IPS DF 6.9 (cell line): ENCODE results near the gene GAP43.
"Not testable (repeated sequence)": the region's sequence is repeated elsewhere in the genome, so short reads cannot be mapped to it uniquely, and the experiment has no call there.

Experiments used
- DNase-seq: peaks from one replicate; pipeline ENCODE4 v3.0.0-alpha.2; 2013; ENCODE audit warnings: low read depth, low spot score
- H3K27ac ChIP-seq: one replicate; pipeline ENCODE4 v1.5.1; 2013; ENCODE audit warnings: low read length, control low read depth
- H3K27me3 ChIP-seq: 2 replicates; pipeline ENCODE4 v1.6.1; 2013; ENCODE audit warnings: mild to moderate bottlenecking, low read length; ENCODE audit not compliant: control insufficient read depth, insufficient read depth
- H3K36me3 ChIP-seq: 2 replicates; pipeline ENCODE4 v1.6.1; 2013; ENCODE audit warnings: low read length; ENCODE audit not compliant: control insufficient read depth, insufficient read depth
- H3K4me1 ChIP-seq: 2 replicates; pipeline ENCODE4 v1.6.1; 2013; ENCODE audit warnings: low read length; ENCODE audit not compliant: control insufficient read depth, insufficient read depth
- H3K4me3 ChIP-seq: 2 replicates; pipeline ENCODE4 v1.5.1; 2013; ENCODE audit warnings: mild to moderate bottlenecking, low read length
- H3K9me3 ChIP-seq: 2 replicates; pipeline ENCODE4 v1.6.1; 2013; ENCODE audit warnings: low read length, inconsistent platforms; ENCODE audit not compliant: control insufficient read depth, insufficient read depth
- WGBS: extraction: QIAGEN DNeasy Blood & Tissue Kit; methylation state at CpG from one replicate; pipeline ENCODE4 v1.1.7; 2013; ENCODE audit warnings: mixed read lengths, missing lambda C conversion rate; ENCODE audit not compliant: insufficient read length, insufficient coverage; 5-methylcytosine and 5-hydroxymethylcytosine counted together

GAP43 gene

DNA sequence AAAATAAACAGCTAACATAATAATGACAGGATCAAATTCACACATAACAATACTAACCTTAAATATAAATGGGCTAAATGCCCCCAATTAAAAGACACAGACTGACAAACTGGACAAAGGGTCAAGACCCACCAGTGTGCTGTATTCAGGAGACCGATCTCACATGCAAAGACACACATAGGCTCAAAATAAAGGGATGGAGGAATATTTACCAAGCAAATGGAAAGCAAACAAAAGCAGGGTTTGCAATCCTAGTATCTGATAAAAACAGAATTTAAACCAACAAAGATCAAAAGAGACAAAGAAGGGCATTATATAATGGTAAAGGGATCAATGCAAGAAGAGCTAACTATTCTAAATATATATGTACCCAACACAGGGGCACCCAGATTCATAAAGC lies 129.7 kb downstream of the GAP43 start:
- H3K36me3 ChIP-seq, H3K4me3 ChIP-seq, H3K27ac ChIP-seq, H3K9me3 ChIP-seq, H3K4me1 ChIP-seq, DNase-seq, H3K27me3 ChIP-seq: not testable (repeated sequence)
- WGBS = no CpG with 5 or more reads among the region's 1 CpG

GRCh38 chr3:115758076-115758763 lies 134.9 kb downstream of the GAP43 start:
- no peak overlapping the region for H3K4me3 ChIP-seq
- 100% methylated on average over 1 of the region's 1 CpG for WGBS
- no peaks in the 10 kb centered on the region for H3K36me3 ChIP-seq
- DNase-seq = no peak
- H3K27ac ChIP-seq = no peak overlapping the region
- H3K4me1 ChIP-seq = no peaks in the 10 kb centered on the region
- no peaks in the 10 kb centered on the region for H3K9me3 ChIP-seq
- H3K27me3 ChIP-seq = no peaks in the 10 kb centered on the region

DNA sequence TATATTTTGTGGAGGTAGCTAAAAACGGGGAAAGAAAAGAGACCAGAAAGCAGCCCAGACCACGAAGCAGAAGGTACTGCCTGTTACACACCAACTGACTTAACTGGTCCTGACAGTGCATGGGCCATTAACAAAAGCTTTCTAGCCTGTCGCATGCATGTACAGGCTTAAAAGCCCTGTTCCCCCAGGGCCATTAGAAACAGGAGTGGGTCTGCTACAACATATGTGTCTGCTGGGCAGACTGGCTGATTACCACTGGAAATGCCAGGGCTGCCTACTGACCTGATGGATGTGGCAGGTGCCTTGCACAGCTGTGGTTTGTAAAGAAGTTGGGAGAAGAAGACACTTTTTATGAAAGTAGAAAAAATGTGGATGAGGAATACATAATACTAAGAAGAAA lies 137.4 kb downstream of the GAP43 start:
- Histone ChIP-seq H3K9me3 (no peaks in the 10 kb centered on the region), H3K36me3 (no peaks in the 10 kb centered on the region), H3K4me1 (no peaks in the 10 kb centered on the region), H3K27me3 (no peaks in the 10 kb centered on the region), H3K27ac (no peak overlapping the region), H3K4me3 (no peak overlapping the region)
- no CpG with 5 or more reads among the region's 3 CpGs for WGBS
- no peak for DNase-seq

GRCh38 chr3:115761927-115762305 lies 138.6 kb downstream of the GAP43 start:
- no peak for DNase-seq

DNA sequence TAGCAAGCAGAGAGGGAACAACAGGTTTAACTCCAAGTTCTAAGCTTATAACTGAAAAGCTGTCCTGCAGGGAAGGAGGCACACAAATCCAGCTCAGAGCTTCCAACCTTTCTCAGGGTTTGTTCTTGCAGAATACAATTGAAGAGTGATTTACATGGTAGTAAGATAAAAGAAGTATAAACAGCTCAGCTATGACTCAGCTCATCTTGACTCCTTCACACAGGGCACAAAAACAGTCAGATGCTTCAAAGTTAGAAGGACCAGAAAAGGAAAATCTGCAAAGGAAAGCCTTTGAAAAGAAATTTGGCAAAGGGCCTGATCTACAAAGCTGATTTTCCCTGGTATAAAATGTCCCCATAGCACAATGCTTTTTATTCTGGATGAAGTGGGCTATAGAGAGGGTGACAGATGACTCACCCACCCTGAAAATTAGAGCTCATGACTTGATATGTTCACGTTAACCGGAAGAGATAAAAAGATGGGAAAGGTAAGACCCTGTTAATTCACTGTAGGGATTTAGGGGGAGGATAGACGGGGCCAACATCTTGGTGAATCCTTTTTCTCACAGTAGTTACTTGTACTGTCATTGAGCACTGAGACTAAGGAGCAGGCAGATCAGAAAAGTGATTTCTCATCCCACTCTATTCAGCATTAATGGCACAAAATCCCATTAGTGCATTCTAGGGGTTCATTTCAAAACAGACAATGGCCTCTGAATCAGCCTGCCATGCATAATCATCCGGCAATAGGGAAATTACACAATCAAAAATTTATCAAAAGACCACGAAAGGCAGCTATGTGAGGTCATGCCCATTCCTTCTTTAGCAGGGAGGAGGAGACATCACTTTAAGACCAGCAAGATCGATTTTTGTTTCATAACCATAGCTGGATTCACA lies 143.5 kb downstream of the GAP43 start:
- Histone ChIP-seq H3K27ac (no peak overlapping the region), H3K27me3 (no peaks in the 10 kb centered on the region), H3K4me1 (no peaks in the 10 kb centered on the region; the same call in 1 of the 2 replicates), H3K9me3 (no peaks in the 10 kb centered on the region), H3K36me3 (no peaks in the 10 kb centered on the region), H3K4me3 (no peak overlapping the region)
- no peak for DNase-seq
- WGBS = no CpG with 5 or more reads among the region's 6 CpGs

More at GRCh38 chr3:115761927-115762305, 138.6 kb downstream of the GAP43 start:
- Histone ChIP-seq H3K4me3 (no peak overlapping the region), H3K27ac (no peak overlapping the region), H3K9me3 (no peaks in the 10 kb centered on the region), H3K36me3 (no peaks in the 10 kb centered on the region), H3K4me1 (no peaks in the 10 kb centered on the region), H3K27me3 (no peaks in the 10 kb centered on the region)

GRCh38 chr3:115768661-115769060 lies 145.4 kb downstream of the GAP43 start:
- DNase-seq = no peak
- 100% methylated on average over 1 of the region's 3 CpGs for WGBS
- Histone ChIP-seq H3K27me3 (no peaks in the 10 kb centered on the region), H3K4me3 (no peak overlapping the region), H3K9me3 (no peaks in the 10 kb centered on the region), H3K36me3 (no peaks in the 10 kb centered on the region), H3K27ac (no peak overlapping the region), H3K4me1 (no peaks in the 10 kb centered on the region; the same call in 1 of the 2 replicates)
